ENCODE results near the gene SLC25A48.

The SLC25A48 gene

GRCh38 chr5:135878156-135878620 is 43.7 kb downstream of the SLC25A48 start:
- H3F3A ChIP-seq (ENCODE audit: control insufficient read depth, insufficient read depth): no peaks in the 10 kb centered on the region
- no peak overlapping the region for H3K4me3 ChIP-seq (ENCODE audit: low read length)
- TF ChIP-seq EZH2phosphoT487 (IDR thresholded peaks at IDR 0.05; ENCODE audit: borderline replicate concordance, low read length) (no peak), CTCF (IDR thresholded peaks at IDR 0.05; ENCODE audit: low read depth, low read length, poor library complexity, severe bottlenecking) (no peak)
- H4K20me1 ChIP-seq (ENCODE audit: control insufficient read depth, insufficient read depth, low read depth, low read length): no peaks in the 10 kb centered on the region
- no peaks in the 10 kb centered on the region for H3K9me3 ChIP-seq (ENCODE audit: control insufficient read depth, insufficient read depth, low read length)
- H3K4me2 ChIP-seq (ENCODE audit: low read length): no peak overlapping the region
- no peaks in the 10 kb centered on the region for H3K9me2 ChIP-seq (replicated peaks; ENCODE audit: control insufficient read depth, low read length)
- no peaks in the 10 kb centered on the region for H3K36me3 ChIP-seq (ENCODE audit: control insufficient read depth, low read length)
- H3K79me2 ChIP-seq (ENCODE audit: control insufficient read depth, low read length): no peaks in the 10 kb centered on the region
- H3K4me1 ChIP-seq (ENCODE audit: control insufficient read depth, low read length): no peaks in the 10 kb centered on the region
- H3K27me3 ChIP-seq (ENCODE audit: control insufficient read depth, low read length): 0 out of 2 replicates have a peak, but pooled peaks cover 5% of the 10 kb centered on the region
- H3K27ac ChIP-seq (ENCODE audit: low read depth, low read length): no peak overlapping the region

- Histone ChIP-seq H4K20me1 (ENCODE audit: control insufficient read depth, insufficient read depth, low read depth, low read length) (no peaks in the 10 kb centered on the region), H3K79me2 (ENCODE audit: control insufficient read depth, low read length) (no peaks in the 10 kb centered on the region), H3F3A (ENCODE audit: control insufficient read depth, insufficient read depth) (no peaks in the 10 kb centered on the region), H3K4me2 (ENCODE audit: low read length) (no peak overlapping the region), H3K9me3 (ENCODE audit: control insufficient read depth, insufficient read depth, low read length) (no peaks in the 10 kb centered on the region), H3K27me3 (ENCODE audit: control insufficient read depth, low read length) (0 out of 2 replicates have a peak, but pooled peaks cover 5% of the 10 kb centered on the region), H3K27ac (ENCODE audit: low read depth, low read length) (no peak overlapping the region), H3K9me2 (replicated peaks; ENCODE audit: control insufficient read depth, low read length) (no peaks in the 10 kb centered on the region), H3K4me1 (ENCODE audit: control insufficient read depth, low read length) (no peaks in the 10 kb centered on the region), H3K4me3 (ENCODE audit: low read length) (no peak overlapping the region), H3K36me3 (ENCODE audit: control insufficient read depth, low read length) (no peaks in the 10 kb centered on the region)
- TF ChIP-seq CTCF (IDR thresholded peaks at IDR 0.05; ENCODE audit: low read depth, low read length, poor library complexity, severe bottlenecking) (no peak), EZH2phosphoT487 (IDR thresholded peaks at IDR 0.05; ENCODE audit: borderline replicate concordance, low read length) (no peak)
These were observed 45.1 kb downstream of the SLC25A48 start for GRCh38 chr5:135879591-135879990.

GRCh38 chr5:135880278-135880677 is 45.8 kb downstream of the SLC25A48 start:
- Histone ChIP-seq H3K36me3 (ENCODE audit: control insufficient read depth, low read length) (no peaks in the 10 kb centered on the region), H4K20me1 (ENCODE audit: control insufficient read depth, insufficient read depth, low read depth, low read length) (no peaks in the 10 kb centered on the region), H3K4me2 (ENCODE audit: low read length) (no peak overlapping the region)

More at GRCh38 chr5:135880278-135880677, 45.8 kb downstream of the SLC25A48 start:
- no peaks in the 10 kb centered on the region for H3K9me3 ChIP-seq (ENCODE audit: control insufficient read depth, insufficient read depth, low read length)
- H3K4me1 ChIP-seq (ENCODE audit: control insufficient read depth, low read length): no peaks in the 10 kb centered on the region
- H3F3A ChIP-seq (ENCODE audit: control insufficient read depth, insufficient read depth): no peaks in the 10 kb centered on the region
- no peaks in the 10 kb centered on the region for H3K9me2 ChIP-seq (replicated peaks; ENCODE audit: control insufficient read depth, low read length)
- no peak overlapping the region for H3K27ac ChIP-seq (ENCODE audit: low read depth, low read length)
- no peaks in the 10 kb centered on the region for H3K79me2 ChIP-seq (ENCODE audit: control insufficient read depth, low read length)
- H3K4me3 ChIP-seq (ENCODE audit: low read length): no peak overlapping the region
- TF ChIP-seq CTCF (IDR thresholded peaks at IDR 0.05; ENCODE audit: low read depth, low read length, poor library complexity, severe bottlenecking) (peak; percentile 64), EZH2phosphoT487 (IDR thresholded peaks at IDR 0.05; ENCODE audit: borderline replicate concordance, low read length) (no peak)
- H3K27me3 ChIP-seq (ENCODE audit: control insufficient read depth, low read length): 0 out of 2 replicates have a peak, but pooled peaks cover 5% of the 10 kb centered on the region

Data from DOHH2 (cell line).